Mammary epithelial cell (primary cell): ENCODE data around the gene ELOVL5.

ENCODE experiments used
- EZH2 ChIP-seq: IDR thresholded peaks from 2 replicates; pipeline ENCODE4 v1.6.1; 2012; ENCODE audit warnings: low read length, inconsistent platforms, borderline replicate concordance
- TF ChIP-seq, protein P1 (sequence below), 2 donors: IDR thresholded peaks in 1 of 2; conservative IDR thresholded peaks in 1 of 2; 2 replicates each; pipeline ENCODE4 v1.5.1; 2011 to 2012; ENCODE audit warnings: inconsistent platforms in 2 of 2, low read length in 2 of 2, mild to moderate bottlenecking in 2 of 2, control low read depth in 1 of 2, low read depth in 1 of 2; ENCODE audit not compliant: insufficient read depth in 1 of 2; ENCODE audit errors: extremely low read depth in 1 of 2

GRCh38 chr6:53258076-53258773 lies 90.5 kb downstream of the ELOVL5 start:
- TF ChIP-seq, protein P1, sequence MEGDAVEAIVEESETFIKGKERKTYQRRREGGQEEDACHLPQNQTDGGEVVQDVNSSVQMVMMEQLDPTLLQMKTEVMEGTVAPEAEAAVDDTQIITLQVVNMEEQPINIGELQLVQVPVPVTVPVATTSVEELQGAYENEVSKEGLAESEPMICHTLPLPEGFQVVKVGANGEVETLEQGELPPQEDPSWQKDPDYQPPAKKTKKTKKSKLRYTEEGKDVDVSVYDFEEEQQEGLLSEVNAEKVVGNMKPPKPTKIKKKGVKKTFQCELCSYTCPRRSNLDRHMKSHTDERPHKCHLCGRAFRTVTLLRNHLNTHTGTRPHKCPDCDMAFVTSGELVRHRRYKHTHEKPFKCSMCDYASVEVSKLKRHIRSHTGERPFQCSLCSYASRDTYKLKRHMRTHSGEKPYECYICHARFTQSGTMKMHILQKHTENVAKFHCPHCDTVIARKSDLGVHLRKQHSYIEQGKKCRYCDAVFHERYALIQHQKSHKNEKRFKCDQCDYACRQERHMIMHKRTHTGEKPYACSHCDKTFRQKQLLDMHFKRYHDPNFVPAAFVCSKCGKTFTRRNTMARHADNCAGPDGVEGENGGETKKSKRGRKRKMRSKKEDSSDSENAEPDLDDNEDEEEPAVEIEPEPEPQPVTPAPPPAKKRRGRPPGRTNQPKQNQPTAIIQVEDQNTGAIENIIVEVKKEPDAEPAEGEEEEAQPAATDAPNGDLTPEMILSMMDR (conservative IDR thresholded peaks at IDR 0.05 in 1 of 2, IDR thresholded peaks at IDR 0.05 in 1 of 2; ENCODE audit: extremely low read depth in 1 of 2, insufficient read depth in 1 of 2, low read depth in 1 of 2, low read length in 2 of 2) = no peak
- no peak for TF ChIP-seq EZH2
